ENCODE data around the gene NACC1.

The NACC1 gene

DNA sequence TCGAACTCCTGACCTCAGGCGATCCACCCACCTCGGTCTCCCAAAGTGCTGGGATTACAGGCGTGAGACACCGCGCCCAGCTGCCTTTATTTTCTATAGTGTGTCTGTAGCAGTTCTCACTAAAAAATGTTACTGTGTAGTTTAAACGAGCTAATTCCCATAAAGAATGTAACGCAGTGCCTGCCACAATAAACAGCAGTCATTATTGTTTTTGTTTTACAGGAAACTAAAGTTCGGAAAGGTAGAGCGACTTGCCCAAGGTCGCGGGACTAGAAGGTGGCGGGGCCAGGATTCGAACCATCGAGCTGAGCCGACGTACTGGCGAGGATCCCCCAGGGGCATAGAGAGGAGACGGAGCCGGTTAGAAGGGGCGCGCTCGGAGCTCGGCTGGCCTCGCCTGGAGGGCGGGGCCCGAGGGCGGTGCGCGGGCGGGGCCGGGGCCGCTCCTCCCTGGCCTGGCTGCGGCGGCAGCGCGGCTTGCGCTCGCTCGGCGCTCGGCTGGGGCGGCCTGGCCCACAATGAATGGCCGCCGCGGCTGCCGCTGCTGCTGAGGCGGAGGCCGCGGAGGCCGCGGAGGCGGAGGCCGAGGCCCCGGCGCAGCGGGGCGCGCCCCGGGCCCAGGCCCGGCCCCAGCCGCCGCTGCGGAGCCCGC is at the start of gene NACC1:
Gene NACC1 (plus strand): TSS at position 493 of the 652 bp plus-strand sequence. CDS start 16,944 bp downstream, outside the sequence.
- DNase-seq: peak; percentile 86

- no peak for DNase-seq
Observed at GRCh38 chr19:13069415-13070359, 48.4 kb upstream of the NACC1 start.

GRCh38 chr19:13070425-13071140 is 47.5 kb upstream of the NACC1 start:
- DNase-seq: no peak

DNA sequence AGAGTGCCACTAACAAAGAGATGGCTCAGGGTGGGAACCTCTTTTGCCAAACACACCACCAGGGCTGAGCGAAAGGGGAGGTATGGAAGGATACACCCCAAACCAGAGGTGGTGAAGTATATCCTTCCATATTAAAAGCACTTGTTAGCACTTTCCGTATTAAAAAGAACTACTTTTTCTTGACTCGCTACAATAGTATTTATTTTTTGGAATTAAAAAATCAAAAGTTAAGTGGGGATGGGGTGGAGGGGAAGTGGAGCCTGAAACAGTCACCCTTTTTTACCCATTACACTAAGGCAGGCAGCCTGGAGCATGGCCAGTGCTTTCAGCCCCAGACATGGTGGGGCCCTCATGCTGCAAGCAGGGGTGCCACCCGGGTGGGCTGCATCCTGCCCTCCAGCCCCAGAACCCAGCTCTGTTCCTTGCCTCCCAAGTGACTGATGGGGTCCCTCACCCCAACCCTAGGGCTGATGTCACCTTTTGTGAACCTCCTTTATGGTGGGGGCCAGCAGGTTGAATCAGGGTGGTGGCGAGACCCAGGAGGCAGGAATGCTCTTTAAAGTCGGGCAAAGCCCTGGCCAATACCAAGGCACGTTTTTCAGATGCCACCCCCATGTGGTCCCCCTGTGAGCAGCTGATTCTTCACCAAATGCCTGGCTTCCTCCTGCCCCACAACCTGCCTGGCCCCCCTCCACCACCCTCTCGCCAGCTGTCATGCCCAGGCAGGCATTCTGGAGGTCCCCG is 46.4 kb upstream of the NACC1 start:
- no peak for DNase-seq

GRCh38 chr19:13072188-13072908 is 45.7 kb upstream of the NACC1 start:
- no peak for DNase-seq

DNA sequence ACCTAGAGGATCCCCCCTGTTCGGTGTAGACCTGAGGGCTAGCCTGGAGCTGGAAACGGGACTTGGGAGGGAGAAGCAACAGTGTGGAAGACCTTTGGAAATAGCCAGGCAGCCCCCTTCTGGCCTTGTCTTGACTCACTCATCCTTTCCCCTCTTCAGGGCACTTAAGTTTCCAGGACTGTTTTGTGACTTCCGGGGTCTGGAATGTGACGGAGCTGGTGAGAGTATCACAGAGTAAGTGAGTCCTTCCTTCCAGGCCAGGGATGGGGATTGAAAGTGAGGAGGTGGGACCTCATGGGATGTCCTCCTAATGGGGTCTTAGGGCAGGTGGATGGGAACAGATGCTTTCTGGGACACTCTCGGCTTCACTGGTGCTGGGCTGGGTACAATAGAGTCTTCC is 44.8 kb upstream of the NACC1 start:
- DNase-seq: no peak

DNA sequence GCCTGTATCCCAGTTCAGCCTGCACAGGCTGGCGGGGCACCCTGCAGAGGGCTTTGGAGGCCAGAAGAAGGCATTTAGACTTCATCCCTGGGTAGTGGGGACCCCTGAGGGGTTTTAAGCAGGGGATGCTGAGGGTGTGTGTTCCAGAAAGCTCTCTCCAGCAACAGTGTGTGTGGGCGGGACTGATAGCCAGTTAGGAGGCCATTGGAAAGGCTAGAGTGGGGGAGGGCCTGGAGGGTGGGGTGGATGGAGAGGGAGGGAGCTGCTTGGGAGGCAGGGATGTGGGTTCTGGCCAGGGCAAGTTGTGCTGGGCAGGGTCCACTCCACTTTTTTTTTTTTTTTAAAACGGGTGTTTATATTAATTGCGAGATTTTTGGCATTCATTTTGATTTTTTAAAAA is 43.7 kb upstream of the NACC1 start:
- no peak for DNase-seq

- no peak for DNase-seq
Observed at GRCh38 chr19:13076320-13076719, 41.7 kb upstream of the NACC1 start.

DNA sequence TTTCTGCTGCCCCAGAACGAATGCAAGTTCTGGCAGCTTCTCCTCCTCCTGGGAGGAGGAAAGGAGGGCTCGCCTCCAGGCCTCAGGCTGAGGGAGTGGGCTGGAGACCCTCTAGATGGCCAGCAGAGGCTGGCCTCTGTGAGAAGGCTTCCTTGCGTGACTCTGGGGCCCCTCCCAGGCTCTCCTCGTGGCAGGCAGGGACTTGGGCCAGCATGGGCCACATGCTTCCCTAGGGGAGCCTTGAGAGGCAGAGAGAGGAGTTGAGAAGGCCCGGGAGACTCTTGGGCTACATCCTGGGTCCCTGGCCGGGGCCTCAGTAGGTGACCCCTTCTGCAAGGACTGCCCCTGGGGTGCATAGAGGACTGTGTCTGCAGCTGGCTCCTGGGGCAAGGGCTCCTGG is 41.3 kb upstream of the NACC1 start:
- no peak for DNase-seq

DNA sequence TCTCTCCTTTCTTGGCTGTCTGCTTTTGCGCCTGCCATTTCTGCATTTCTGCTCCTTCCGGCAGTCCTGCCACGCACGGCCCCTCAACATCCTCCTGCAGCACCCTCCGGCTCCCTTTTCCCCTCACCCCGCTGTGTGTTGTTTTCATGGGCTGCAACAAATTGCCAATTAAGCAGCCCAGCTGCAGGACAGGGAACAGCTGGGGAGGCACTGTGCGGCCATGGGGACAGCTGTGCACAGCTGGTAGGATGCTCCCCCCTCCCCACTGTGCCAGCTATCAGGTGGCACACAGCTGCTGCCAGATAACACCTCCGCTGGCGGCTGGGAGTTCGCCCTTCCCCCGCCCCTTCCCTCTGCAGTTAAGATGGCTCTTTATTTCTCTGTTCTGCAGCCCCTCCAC is 40.8 kb upstream of the NACC1 start:
- no peak for DNase-seq

- DNase-seq: no peak
Observed at GRCh38 chr19:13078381-13078780, 39.7 kb upstream of the NACC1 start.

- DNase-seq: no peak
Observed at GRCh38 chr19:13078897-13079541, 39.0 kb upstream of the NACC1 start.

GRCh38 chr19:13079542-13079986 is 38.5 kb upstream of the NACC1 start:
- DNase-seq: no peak

GRCh38 chr19:13082192-13083007 is 35.7 kb upstream of the NACC1 start:
- no peak for DNase-seq

GRCh38 chr19:13083008-13083404 is 35.1 kb upstream of the NACC1 start:
- DNase-seq: no peak

- no peak for DNase-seq
Observed at GRCh38 chr19:13083627-13084026, 34.4 kb upstream of the NACC1 start.

- DNase-seq: no peak
Observed at GRCh38 chr19:13085666-13086065, 32.4 kb upstream of the NACC1 start.

GRCh38 chr19:13086341-13086740 is 31.7 kb upstream of the NACC1 start:
- no peak for DNase-seq

- no peak for DNase-seq
Observed at GRCh38 chr19:13087295-13087694, 30.8 kb upstream of the NACC1 start.

- DNase-seq: no peak
Observed at GRCh38 chr19:13087795-13088537, 30.1 kb upstream of the NACC1 start.
